Fibroblast of lung (primary cell): Measurements from ENCODE around the gene PRELP.

Experiments
- EZH2 ChIP-seq: IDR thresholded peaks from 2 replicates; pipeline ENCODE4 v1.5.1; 2012; ENCODE audit warnings: low read length, control low read depth, mild to moderate bottlenecking; ENCODE audit errors: missing control alignments
- TF ChIP-seq, protein P1 (sequence below), 2 donors: IDR thresholded peaks in 1 of 2; conservative IDR thresholded peaks in 1 of 2; 1 replicate in 1 of 2; 2 replicates in 1 of 2; pipeline ENCODE4 v1.5.1; 2011 to 2012; ENCODE audit warnings: low read length in 2 of 2, control low read depth in 1 of 2, inconsistent platforms in 1 of 2, low read depth in 1 of 2, mild to moderate bottlenecking in 1 of 2

DNA sequence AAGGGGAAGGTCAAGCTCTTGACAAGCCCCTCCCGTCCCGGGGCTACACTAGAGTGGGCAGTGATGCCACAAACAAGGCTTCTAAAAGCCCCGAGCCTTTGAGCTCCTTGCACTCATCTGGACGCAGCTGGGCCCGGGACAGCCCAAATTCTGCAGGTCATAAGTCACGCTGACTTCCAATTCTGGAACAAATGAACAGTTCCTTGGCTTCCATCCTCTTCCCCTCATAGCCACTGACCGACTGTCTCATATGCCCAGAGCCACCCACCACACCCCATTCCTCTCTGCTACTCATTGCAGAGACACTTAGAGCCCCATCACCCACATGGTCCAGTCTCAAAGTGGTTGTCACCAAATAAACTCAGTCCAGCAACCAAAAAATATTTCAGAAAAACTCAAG, 32.8 kb upstream of the PRELP start:
- no peak for TF ChIP-seq EZH2
- TF ChIP-seq, protein P1, sequence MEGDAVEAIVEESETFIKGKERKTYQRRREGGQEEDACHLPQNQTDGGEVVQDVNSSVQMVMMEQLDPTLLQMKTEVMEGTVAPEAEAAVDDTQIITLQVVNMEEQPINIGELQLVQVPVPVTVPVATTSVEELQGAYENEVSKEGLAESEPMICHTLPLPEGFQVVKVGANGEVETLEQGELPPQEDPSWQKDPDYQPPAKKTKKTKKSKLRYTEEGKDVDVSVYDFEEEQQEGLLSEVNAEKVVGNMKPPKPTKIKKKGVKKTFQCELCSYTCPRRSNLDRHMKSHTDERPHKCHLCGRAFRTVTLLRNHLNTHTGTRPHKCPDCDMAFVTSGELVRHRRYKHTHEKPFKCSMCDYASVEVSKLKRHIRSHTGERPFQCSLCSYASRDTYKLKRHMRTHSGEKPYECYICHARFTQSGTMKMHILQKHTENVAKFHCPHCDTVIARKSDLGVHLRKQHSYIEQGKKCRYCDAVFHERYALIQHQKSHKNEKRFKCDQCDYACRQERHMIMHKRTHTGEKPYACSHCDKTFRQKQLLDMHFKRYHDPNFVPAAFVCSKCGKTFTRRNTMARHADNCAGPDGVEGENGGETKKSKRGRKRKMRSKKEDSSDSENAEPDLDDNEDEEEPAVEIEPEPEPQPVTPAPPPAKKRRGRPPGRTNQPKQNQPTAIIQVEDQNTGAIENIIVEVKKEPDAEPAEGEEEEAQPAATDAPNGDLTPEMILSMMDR (conservative IDR thresholded peaks at IDR 0.05 in 1 of 2, IDR thresholded peaks at IDR 0.05 in 1 of 2; ENCODE audit: low read depth in 1 of 2, low read length in 2 of 2): no peak
